ENCODE data around the gene AVPR2.

AVPR2 gene

GRCh38 chrX:153947009-153947769 lies 42.7 kb downstream of the AVPR2 start (continued):
- TF ChIP-seq ZNF19 (tag by site-specific recombination; IDR thresholded peaks at IDR 0.05; ENCODE audit: low read depth) (no peak), ZNF2 (tag by site-specific recombination; IDR thresholded peaks at IDR 0.05) (peak; percentile 30; the same call in 1 of the 2 replicates), ZNF223 (tag by site-specific recombination; IDR thresholded peaks at IDR 0.05) (no peak), GLI4 (tag by site-specific recombination; IDR thresholded peaks at IDR 0.05) (no peak), ZNF76 (tag by site-specific recombination; IDR thresholded peaks at IDR 0.05; ENCODE audit: borderline replicate concordance, low read depth) (peak; percentile 93)
- TF ChIP-seq, protein P1, sequence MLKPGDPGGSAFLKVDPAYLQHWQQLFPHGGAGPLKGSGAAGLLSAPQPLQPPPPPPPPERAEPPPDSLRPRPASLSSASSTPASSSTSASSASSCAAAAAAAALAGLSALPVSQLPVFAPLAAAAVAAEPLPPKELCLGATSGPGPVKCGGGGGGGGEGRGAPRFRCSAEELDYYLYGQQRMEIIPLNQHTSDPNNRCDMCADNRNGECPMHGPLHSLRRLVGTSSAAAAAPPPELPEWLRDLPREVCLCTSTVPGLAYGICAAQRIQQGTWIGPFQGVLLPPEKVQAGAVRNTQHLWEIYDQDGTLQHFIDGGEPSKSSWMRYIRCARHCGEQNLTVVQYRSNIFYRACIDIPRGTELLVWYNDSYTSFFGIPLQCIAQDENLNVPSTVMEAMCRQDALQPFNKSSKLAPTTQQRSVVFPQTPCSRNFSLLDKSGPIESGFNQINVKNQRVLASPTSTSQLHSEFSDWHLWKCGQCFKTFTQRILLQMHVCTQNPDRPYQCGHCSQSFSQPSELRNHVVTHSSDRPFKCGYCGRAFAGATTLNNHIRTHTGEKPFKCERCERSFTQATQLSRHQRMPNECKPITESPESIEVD (tag by site-specific recombination; IDR thresholded peaks at IDR 0.05) = no peak

- POLR2A ChIA-PET = interaction anchor here (1.0 to 5.2 kb wide), 5 partner anchors 18 to 182 kb away, joined by 3 to 38 read pairs (median 3); partner anchors contain the start of genes HCFC1 and TMEM187
- CTCF ChIA-PET = interaction anchor here (0.6 to 10.9 kb wide), 14 partner anchors 10 to 1006 kb away, joined by 3 to 267 read pairs (median 6); partner anchors contain the start of genes ARHGAP4, HCFC1, NAA10 and PLXNB3
- Histone ChIP-seq H3K9me3 (ENCODE audit: control insufficient read depth, insufficient read depth, low read depth, low read length) (no peaks in the 10 kb centered on the region), H3K36me3 (ENCODE audit: control insufficient read depth in 2 of 2, insufficient read depth in 1 of 2, low read length in 2 of 2) (peaks cover 26 to 54% of the 10 kb centered on the region in 2 experiments), H3K27ac (ENCODE audit: extremely low read depth, low read depth, low read length) (no peak overlapping the region), H3K4me1 (ENCODE audit: control insufficient read depth, insufficient read depth, low read length) (no peaks in the 10 kb centered on the region; the same call in 1 of the 2 replicates), H3K4me3 (ENCODE audit: low read depth, low read length) (no peak overlapping the region)
- TF ChIP-seq ZNF354C (tag by site-specific recombination; IDR thresholded peaks at IDR 0.05; ENCODE audit: borderline replicate concordance, low read depth) (no peak), GLIS2 (tag by site-specific recombination; IDR thresholded peaks at IDR 0.05) (peak; percentile 48; the same call in 1 of the 2 replicates)
Measured at GRCh38 chrX:153948002-153948466, 43.6 kb downstream of the AVPR2 start.

DNA sequence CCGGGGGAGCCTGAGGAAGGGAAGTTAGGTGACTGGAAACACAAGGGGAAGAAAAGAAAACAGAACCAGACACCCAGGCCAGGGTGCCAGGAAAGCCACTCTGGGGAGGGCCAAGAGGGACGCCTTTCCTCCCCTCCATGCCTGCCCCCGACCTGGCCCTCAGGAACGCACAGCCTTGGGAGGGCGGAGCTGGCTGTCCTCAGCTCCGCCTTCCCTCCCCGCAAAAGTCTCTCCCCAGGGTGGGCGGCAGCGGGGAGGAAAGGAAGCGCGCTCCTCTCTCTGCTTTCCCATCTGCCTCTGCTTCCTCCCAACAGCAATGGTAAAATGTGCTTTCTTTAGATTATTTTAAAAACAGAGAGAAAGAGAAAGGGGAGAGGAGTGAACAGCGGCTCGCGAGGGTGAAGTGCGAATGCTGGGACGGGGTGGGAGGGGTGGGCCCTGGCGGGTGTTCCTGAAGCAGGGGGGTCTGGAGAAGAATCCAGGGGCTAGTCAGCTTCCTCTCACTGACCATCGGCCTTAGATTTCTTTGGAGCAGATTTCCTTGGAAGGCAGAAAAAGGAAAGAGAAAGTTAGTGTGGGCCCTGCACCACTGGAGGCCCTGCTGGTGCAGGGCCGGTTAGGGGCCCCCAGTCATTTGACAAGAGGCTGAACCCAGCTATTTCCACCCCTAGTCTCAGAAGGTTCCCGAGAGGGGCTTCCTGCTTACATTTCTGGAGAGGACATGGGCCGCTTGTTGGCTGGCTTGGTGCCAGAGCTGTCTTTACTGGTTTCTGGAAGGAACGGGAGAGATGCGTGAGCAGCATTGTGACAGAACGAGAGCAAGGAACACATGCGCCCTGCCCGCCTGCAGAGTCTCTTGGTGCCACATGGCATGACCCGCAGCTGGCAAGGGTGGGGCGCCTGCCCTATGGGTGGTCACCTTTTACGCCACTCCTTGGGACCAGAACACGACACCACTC lies 44.7 kb downstream of the AVPR2 start:
- Histone ChIP-seq H3K4me3 (ENCODE audit: low read depth, low read length) (no peak overlapping the region), H3K4me1 (ENCODE audit: control insufficient read depth, insufficient read depth, low read length) (no peaks in the 10 kb centered on the region; the same call in 1 of the 2 replicates), H3K27ac (ENCODE audit: extremely low read depth, low read depth, low read length) (no peak overlapping the region), H3K9me3 (ENCODE audit: control insufficient read depth, insufficient read depth, low read depth, low read length) (no peaks in the 10 kb centered on the region), H3K36me3 (ENCODE audit: control insufficient read depth in 2 of 2, insufficient read depth in 1 of 2, low read length in 2 of 2) (peaks cover 26 to 65% of the 10 kb centered on the region in 2 experiments)
- ChIA-PET CTCF (interaction anchor here (0.6 to 10.9 kb wide), 17 partner anchors 9 to 745 kb away, joined by 3 to 267 read pairs (median 4); partner anchors contain the start of genes ARHGAP4, HCFC1, NAA10 and PLXNB3), POLR2A (interaction anchor here (1.0 to 5.2 kb wide), 4 partner anchors 17 to 22 kb away, joined by 3 to 24 read pairs (median 3); partner anchors contain the start of genes HCFC1 and TMEM187)
- TF ChIP-seq ZSCAN18 (tag by site-specific recombination; IDR thresholded peaks at IDR 0.05) (no peak), GLIS2 (tag by site-specific recombination; IDR thresholded peaks at IDR 0.05) (peak; percentile 54), SP2 (tag by site-specific recombination; IDR thresholded peaks at IDR 0.05) (peak; percentile 56), ZEB2 (tag by site-specific recombination; IDR thresholded peaks at IDR 0.05) (no peak), ZFHX2 (tag by site-specific recombination; conservative IDR thresholded peaks at IDR 0.05) (peak; percentile 19; the same call in 1 of the 2 replicates), KLF1 (tag by site-specific recombination; IDR thresholded peaks at IDR 0.05) (peak; percentile 64; the same call in 1 of the 2 replicates), ZNF341 (tag by site-specific recombination; IDR thresholded peaks at IDR 0.05; ENCODE audit: low read depth) (peak; percentile 93), ZNF138 (tag by site-specific recombination; IDR thresholded peaks at IDR 0.05; ENCODE audit: borderline replicate concordance) (no peak), ZNF391 (tag by site-specific recombination; IDR thresholded peaks at IDR 0.05; ENCODE audit: borderline replicate concordance, low read depth) (no peak), ZNF223 (tag by site-specific recombination; IDR thresholded peaks at IDR 0.05) (no peak), KLF8 (tag by site-specific recombination; IDR thresholded peaks at IDR 0.05) (0 out of 2 replicates have a peak, but pooled peaks have one; percentile 22)
- TF ChIP-seq, protein P2, sequence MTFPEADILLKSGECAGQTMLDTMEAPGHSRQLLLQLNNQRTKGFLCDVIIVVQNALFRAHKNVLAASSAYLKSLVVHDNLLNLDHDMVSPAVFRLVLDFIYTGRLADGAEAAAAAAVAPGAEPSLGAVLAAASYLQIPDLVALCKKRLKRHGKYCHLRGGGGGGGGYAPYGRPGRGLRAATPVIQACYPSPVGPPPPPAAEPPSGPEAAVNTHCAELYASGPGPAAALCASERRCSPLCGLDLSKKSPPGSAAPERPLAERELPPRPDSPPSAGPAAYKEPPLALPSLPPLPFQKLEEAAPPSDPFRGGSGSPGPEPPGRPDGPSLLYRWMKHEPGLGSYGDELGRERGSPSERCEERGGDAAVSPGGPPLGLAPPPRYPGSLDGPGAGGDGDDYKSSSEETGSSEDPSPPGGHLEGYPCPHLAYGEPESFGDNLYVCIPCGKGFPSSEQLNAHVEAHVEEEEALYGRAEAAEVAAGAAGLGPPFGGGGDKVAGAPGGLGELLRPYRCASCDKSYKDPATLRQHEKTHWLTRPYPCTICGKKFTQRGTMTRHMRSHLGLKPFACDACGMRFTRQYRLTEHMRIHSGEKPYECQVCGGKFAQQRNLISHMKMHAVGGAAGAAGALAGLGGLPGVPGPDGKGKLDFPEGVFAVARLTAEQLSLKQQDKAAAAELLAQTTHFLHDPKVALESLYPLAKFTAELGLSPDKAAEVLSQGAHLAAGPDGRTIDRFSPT (tag by site-specific recombination; IDR thresholded peaks at IDR 0.05) = peak; percentile 73
- TF ChIP-seq, protein P3, sequence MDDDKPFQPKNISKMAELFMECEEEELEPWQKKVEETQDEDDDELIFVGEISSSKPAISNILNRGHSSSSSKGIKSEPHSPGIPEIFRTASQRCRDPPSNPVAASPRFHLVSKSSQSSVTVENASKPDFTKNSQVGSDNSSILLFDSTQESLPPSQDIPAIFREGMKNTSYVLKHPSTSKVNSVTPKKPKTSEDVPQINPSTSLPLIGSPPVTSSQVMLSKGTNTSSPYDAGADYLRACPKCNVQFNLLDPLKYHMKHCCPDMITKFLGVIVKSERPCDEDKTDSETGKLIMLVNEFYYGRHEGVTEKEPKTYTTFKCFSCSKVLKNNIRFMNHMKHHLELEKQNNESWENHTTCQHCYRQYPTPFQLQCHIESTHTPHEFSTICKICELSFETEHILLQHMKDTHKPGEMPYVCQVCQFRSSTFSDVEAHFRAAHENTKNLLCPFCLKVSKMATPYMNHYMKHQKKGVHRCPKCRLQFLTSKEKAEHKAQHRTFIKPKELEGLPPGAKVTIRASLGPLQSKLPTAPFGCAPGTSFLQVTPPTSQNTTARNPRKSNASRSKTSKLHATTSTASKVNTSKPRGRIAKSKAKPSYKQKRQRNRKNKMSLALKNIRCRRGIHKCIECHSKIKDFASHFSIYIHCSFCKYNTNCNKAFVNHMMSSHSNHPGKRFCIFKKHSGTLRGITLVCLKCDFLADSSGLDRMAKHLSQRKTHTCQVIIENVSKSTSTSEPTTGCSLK (tag by site-specific recombination; IDR thresholded peaks at IDR 0.05) = no peak
